GM21723 (cell line): ENCODE data around the gene NEFH.
"Not testable (repeated sequence)": the region's sequence is repeated elsewhere in the genome, so short reads cannot be mapped to it uniquely, and the experiment has no call there.

Experiments used
- ATAC-seq: cut with Tn5 transposase; IDR thresholded peaks from one replicate; pipeline ENCODE4 v1.9.1; 2021; ENCODE audit warnings: mild to moderate bottlenecking, moderate library complexity; ENCODE audit not compliant: unreplicated experiment

The NEFH gene

DNA sequence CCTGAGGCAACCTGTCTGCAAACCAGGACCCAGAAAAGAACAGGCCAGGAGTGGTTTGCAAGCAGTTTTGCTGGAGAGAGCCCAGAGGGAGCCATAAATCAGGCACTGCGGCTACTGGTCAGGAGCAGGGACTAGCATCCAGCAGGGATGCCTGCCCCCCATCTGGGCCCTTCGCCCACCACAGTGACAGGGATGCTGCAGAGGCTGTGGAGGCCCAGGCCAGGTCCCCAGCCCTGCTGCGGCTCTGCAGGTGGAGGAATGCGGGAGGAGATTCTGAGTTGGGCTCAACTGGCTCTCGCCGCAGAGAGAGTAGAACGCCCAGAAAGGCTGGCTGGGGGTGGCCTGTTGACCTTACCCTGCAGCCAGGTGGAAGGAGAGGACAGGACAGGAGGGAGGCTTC, 16.4 kb upstream of the NEFH start:
- ATAC-seq = no peak

DNA sequence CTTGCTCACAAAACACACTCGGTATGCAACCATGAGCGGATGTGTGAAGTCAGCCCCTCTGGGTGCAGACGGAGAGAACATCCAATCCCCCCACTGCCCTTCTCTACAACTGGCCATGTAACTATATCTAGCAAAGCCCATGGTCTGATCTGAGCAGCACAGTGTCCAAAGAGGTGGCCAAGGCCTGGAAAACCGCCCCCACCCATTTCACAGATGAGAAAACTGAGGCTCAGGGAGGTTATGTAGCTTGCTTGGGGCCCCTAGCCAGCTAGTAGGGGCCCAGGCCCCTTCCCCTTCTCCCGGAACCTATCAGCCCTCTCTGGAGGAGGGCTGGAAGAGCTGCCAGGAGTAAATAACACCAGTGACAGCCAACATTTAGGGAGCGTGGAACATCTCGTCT, 15.4 kb upstream of the NEFH start:
- no peak for ATAC-seq

DNA sequence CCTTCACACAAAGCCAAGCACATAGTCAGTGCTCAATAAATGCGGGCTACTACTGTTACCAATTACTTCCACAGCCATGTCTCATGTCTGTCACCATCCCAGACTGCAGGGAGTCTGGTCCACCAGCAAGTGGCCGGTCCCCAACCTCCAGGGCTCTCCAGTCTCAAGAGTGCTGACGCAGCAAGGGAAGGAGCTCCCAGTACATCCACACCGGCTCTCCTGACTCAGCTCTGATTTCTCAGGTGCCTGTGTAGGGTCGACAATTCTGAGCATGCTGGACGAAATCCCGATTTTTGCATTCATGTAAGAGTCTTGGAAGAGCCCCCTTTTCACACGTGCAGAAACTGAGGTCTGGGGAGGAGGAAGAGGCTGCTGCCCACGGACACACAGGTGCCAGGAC, 10.3 kb upstream of the NEFH start:
- ATAC-seq = no peak

DNA sequence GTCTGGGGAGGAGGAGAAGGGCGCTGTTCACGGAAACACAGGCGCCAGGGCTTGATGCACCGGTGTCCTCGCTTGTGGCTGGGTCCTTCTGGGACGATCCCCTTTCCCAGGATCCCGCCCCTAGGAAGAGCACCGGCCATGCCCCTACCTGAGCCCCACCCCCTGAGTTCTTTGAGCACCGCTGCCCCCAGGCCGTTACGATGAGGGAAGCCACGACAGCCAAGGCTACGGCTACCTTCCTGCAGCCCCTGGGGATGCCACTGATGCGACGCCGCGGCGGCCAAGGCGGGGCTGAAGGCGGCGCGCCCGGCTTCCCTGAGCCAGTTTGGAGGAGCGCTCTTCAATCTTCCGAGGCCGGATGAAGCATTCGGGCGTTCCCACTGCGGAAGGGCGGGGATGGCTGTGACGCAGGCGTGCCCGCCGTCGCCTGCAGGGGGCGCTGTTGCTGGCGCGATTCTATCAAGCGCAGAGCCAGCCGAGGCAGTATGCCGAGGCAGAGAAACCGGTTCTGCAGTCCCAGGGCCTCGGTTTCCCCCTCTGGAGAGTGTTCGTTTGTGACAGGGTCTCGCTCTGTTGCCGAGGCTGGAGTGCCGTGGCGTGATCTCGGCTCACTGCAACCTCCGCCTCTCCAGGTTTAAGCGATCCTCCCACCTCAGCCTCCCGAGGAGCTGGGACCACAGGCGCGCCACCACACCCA, 9.7 kb upstream of the NEFH start:
- ATAC-seq = no peak

DNA sequence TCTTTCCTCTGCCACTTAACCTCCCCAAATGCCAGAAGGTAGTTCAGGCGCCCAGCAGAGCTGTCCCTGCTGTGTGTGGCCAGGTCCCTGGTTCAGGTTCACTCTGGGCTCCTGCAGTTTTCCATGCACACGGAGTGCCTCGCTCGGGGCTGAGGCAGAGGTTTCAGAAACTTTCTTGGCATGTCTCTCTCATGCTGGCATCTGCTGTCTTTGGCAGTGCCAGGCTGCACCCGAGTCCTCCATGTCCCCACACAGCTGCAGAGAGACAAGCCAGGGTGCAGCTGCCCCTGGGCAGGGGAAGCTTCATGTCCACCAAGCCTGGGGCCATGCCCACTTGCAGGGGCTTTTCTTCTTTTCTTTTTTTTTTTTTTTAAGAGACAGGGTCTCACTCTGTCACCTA, 7.0 kb upstream of the NEFH start:
- ATAC-seq = no peak

DNA sequence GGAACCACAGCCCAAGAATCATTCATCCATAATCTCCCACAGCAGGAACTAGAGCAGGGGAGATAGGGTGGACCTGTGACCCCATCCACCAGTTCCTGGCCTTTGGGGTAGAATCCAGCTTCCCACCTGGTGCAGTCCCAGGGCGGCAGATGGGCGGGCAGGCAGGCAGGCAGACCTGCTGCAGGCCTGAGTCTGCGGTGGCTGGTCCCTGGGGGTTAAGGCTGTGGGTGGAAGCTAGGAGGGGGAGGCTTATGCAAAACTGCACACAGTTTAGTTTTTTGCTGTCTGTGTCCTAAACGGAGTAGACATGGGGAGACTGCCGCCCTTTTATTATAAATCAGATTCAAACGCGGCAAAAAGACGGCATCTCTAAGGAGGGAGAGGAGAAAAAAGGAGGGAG, 4.5 kb upstream of the NEFH start:
- ATAC-seq = no peak

DNA sequence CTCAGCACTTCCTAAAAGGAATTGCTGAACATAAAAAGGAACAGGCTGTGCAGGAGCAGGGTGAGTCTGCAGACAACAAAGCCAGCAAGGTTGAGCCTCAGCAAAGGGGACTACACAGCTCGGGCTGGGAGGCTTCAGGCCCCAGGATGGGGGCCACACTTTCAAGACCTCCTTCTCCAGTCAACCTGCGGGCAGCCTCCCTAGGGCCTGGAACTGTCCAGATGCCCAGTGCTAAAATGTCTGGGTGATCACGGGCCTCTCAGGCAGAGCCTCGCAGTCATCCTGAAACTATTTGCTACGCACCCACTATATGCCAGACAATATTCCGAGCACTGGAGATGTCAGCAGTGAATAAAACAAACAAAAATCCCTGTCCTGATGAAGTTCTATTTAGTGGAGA, 3.9 kb upstream of the NEFH start:
- ATAC-seq = no peak

DNA sequence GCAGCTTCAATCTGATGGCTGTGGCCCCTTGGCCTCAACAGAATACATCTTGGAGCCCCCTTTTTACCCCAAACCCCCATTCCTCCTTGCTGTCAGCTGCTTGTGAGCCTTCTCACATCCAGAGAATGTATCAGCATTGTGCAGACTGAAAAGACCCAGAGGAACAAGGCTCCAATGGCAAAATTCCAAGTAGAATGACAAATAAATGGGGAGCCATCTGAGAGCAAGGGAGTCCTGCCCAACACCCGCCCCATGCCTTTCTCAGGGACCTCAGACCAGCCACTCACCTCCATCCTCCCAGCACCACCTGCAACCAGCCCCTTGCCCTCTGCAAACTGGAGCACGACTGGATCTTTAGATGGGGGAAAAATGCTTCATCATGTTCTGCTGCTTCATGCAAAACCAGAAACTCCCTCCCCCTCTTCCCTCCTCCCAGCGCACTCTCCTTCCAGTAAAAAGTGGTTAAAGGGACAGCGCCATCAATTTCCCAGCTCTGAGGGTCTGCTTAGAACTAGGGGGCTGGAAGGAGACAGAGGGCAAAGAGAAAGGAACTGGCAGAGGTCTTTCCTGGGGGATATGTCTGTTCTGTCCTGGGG, 2.2 kb upstream of the NEFH start:
- ATAC-seq = no peak

DNA sequence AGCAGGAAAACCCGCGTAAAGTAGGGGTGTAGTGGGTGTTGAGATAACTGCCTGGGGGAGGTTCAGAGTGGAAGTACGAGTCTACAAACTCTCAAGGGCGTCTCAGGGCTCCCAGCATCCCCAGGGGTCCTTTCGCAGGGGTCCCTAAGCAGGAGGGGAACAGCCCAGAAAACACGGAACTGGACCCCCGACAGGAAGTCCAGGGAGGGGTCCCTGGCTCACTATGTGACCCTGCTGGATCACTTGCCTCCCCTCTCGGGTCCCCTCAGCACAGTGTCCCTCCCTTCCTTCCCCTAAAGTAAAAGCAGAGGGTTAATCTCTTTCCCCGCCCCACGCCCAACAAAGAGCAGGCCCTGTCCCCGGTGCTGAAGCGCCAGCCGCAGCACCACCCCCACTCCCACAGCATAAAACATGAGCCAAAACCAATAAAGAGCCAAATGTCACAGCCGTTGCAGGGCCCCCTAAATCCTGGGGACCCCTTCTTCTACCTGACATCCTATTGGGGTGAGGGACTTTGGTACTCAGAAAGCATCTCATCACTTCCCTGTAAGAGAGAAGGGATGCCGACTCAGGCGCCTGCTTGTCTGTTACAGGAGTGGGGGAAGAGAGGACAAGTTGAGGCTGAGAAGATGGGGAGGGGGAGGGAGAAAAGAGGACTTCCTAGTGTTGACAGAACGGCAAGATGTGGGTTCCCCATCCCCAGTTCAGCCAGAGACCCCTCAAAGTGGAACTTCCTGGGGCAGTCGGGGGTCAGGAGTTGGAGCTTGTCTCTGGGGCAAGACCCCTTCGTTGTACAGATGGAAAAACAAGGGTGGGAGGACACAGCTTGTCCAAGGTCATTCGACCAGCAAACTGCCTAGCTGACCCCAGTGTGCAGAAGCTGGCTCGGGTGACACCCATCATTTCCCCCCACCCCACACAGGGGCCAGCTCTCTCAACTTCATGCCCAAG, 1.4 kb upstream of the NEFH start:
- no peak for ATAC-seq

DNA sequence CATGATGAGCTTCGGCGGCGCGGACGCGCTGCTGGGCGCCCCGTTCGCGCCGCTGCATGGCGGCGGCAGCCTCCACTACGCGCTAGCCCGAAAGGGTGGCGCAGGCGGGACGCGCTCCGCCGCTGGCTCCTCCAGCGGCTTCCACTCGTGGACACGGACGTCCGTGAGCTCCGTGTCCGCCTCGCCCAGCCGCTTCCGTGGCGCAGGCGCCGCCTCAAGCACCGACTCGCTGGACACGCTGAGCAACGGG, 169 bp downstream of the NEFH start:
- ATAC-seq = no peak

DNA sequence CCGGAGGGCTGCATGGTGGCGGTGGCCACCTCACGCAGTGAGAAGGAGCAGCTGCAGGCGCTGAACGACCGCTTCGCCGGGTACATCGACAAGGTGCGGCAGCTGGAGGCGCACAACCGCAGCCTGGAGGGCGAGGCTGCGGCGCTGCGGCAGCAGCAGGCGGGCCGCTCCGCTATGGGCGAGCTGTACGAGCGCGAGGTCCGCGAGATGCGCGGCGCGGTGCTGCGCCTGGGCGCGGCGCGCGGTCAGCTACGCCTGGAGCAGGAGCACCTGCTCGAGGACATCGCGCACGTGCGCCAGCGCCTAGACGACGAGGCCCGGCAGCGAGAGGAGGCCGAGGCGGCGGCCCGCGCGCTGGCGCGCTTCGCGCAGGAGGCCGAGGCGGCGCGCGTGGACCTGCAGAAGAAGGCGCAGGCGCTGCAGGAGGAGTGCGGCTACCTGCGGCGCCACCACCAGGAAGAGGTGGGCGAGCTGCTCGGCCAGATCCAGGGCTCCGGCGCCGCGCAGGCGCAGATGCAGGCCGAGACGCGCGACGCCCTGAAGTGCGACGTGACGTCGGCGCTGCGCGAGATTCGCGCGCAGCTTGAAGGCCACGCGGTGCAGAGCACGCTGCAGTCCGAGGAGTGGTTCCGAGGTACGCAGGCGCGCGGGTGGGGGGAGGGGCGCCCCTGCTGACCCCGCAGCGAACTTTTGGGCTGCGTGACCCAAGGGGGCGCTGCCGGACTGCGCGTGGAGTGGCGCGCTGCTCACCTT, 670 bp downstream of the NEFH start:
- no peak for ATAC-seq

DNA sequence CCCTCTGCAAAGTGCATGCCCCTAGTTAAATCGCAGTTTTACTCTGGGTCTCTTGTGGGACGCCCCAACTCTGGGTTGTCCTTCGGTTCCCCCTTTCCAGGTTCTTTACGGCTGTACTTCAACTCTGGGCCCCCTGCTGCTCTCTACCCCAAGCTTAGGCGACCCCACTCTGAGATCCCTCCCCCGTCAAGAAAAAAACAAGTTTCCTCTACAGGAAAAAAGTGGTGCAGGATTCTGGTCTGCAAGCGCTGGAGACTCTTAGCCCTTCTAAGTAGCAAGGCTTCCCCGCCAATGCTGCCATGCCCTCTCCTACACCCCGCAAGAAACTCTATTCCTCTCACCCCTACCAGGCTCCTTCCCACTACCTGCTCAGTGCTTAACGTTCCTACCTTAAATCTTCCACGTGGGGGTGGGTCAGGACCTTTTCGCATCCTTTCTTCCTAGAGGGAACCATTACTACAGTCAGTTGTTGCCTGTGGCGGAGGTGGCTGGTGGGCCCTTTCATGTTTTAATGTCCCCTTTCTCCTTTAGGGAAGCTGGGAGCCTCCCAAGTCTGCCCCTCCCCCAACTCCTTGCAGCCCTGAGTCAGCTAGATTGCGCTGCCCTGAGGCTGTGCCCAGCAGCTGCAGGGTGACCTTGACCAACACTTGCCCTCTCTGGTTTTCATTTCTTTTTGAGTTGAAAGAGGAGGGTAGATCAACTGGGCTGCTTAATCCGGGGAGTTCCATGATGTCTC, 1.4 kb downstream of the NEFH start:
- no peak for ATAC-seq

DNA sequence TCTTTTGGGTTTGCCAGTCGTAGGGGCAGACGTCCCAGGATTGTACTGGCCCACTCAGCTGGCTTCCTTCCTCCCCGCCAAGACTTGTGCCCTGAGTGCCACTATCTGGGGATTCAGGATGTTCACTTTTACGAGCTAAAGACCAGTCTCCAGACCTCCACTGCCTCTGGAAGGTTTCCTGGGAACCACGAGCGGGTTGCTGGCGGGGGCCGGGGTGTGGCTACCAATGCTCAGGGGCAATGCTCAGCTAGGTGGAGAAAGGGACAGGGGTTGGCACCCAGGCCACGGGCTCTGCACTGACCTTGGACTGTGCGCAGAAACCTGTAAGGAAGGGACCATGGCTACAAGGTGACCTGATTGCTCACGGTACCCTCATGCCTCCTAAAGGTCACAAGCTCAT, 2.2 kb downstream of the NEFH start:
- ATAC-seq = no peak

DNA sequence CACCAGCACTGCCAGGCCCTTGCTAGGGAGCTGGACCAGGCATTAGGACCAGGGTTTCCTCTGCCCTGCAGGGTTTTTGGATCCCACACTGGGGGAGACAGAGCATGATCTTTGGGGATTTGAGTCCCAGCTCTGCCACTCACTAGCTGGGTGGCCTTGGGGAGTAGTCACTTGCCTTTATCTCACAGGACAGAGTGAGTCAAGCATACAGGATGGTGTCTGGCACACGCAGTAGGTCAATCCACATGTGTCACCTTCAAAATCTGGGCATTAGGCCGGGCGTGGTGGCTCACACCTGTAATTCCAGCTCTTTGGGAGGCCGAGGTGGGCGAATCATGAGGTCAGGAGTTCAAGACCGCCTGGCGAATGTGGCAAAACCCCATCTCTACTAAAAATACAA, 2.7 kb downstream of the NEFH start:
- no peak for ATAC-seq

DNA sequence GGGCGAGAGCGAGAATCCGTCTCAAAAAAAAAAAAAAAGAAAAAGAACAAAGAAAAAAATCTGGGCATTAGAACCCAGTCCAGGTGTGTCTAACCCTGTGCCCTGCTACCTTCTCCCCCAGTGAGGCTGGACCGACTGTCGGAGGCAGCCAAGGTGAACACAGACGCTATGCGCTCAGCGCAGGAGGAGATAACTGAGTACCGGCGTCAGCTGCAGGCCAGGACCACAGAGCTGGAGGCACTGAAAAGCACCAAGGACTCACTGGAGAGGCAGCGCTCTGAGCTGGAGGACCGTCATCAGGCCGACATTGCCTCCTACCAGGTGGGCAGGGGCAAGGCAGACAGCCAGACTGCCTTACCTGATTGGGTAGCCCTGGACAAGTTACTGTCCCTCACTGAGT, 3.2 kb downstream of the NEFH start:
- ATAC-seq = no peak

DNA sequence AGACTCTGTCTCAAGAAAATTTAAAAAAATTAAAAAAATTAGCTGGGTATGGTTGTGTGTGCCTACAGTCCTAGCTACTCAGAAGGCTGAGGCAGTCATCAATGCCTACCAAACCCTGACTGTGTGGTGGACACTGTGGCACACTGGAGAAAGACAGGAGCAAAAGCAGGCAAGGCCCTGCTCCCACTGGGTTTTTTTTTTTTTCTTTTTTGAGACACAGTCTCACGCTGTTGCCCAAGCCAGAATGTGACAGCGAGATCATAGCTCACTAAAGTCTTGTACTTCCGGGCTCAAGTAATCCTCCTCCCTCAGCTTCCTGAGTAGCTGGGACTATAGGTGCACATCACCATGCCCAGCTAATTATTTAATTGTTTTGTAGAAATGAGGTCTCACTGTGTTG, 4.6 kb downstream of the NEFH start:
- no peak for ATAC-seq

DNA sequence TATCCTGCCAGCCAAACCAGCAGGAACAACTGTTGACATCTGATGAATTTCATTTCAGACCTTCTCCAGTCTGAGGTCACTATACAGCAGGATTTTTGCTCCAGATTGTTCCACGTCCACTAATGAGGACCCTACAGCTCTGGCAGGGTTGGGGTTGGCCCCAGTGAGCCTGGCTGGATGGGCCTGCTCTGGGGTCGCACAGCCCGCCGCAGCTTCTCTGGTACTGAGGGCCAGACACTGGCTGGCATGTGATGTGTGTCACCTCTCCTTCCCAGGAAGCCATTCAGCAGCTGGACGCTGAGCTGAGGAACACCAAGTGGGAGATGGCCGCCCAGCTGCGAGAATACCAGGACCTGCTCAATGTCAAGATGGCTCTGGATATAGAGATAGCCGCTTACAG, 5.4 kb downstream of the NEFH start:
- ATAC-seq = no peak

DNA sequence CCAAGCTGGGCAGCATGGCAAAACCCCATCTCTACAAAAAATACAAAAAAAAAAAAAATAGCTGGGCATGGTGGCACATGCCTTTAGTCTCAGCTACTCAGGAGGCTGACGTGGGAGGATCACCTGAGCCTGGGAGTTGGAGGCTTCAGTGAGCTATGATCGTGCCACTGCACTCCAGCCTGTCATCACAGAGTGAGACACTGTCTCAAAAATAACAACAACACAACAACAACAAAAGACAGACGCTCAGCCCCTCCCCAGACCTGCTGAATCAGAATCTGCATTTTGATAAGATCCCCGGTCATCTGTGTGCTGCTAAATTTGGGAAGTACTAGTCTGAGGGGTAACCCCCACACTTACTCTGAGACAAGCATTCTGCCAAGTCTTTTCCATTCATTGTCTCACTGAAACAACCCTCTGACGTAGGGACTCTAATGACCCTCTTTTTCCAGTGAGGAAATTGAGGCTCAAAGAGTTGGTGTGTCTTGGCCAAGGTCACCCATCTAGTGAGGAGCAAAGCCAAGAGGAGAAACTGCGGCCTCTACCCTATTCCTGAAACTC, 7.5 kb downstream of the NEFH start:
- no peak for ATAC-seq

DNA sequence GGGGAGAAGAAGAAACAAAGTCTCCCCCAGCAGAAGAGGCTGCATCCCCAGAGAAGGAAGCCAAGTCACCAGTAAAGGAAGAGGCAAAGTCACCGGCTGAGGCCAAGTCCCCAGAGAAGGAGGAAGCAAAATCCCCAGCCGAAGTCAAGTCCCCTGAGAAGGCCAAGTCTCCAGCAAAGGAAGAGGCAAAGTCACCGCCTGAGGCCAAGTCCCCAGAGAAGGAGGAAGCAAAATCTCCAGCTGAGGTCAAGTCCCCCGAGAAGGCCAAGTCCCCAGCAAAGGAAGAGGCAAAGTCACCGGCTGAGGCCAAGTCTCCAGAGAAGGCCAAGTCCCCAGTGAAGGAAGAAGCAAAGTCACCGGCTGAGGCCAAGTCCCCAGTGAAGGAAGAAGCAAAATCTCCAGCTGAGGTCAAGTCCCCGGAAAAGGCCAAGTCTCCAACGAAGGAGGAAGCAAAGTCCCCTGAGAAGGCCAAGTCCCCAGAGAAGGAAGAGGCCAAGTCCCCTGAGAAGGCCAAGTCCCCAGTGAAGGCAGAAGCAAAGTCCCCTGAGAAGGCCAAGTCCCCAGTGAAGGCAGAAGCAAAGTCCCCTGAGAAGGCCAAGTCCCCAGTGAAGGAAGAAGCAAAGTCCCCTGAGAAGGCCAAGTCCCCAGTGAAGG, 9.2 kb downstream of the NEFH start:
- ATAC-seq = not testable (repeated sequence)

DNA sequence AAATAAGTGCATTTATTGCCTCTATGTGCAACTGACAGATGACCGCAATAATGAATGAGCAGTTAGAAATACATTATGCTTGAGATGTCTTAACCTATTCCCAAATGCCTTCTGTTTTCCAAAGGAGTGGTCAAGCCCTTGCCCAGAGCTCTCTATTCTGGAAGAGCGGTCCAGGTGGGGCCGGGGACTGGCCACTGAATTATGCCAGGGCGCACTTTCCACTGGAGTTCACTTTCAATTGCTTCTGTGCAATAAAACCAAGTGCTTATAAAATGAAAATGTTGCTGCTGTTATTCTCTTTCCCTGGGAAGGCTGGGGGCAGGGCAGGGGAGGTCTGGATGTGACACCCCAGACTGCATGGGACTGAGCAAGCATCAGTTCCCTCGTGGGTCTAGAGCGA, 11.0 kb downstream of the NEFH start:
- ATAC-seq = no peak
